ENCODE results near the gene PNRC1.

- no peak for TF ChIP-seq POLR2AphosphoS5 (IDR thresholded peaks at IDR 0.05; ENCODE audit: low read depth, low read length)
- TF ChIP-seq TAF1 (IDR thresholded peaks at IDR 0.05; ENCODE audit: borderline replicate concordance, low read depth, low read length), result no peak
- no peak for TF ChIP-seq CTCF (IDR thresholded peaks at IDR 0.05)
- TF ChIP-seq REST (IDR thresholded peaks at IDR 0.05; ENCODE audit: low read depth, low read length), result no peak
- TF ChIP-seq RCOR1 (IDR thresholded peaks at IDR 0.05; ENCODE audit: low read length), result no peak
- TF ChIP-seq SMC3 (IDR thresholded peaks at IDR 0.05; ENCODE audit: low read depth, low read length), result no peak
- no peak for TF ChIP-seq EZH2phosphoT487 (IDR thresholded peaks at IDR 0.05; ENCODE audit: borderline replicate concordance, low read depth)
- TF ChIP-seq GATA2 (CRISPR knock-in tag; IDR thresholded peaks at IDR 0.05), result no peak
- TF ChIP-seq, protein P1, sequence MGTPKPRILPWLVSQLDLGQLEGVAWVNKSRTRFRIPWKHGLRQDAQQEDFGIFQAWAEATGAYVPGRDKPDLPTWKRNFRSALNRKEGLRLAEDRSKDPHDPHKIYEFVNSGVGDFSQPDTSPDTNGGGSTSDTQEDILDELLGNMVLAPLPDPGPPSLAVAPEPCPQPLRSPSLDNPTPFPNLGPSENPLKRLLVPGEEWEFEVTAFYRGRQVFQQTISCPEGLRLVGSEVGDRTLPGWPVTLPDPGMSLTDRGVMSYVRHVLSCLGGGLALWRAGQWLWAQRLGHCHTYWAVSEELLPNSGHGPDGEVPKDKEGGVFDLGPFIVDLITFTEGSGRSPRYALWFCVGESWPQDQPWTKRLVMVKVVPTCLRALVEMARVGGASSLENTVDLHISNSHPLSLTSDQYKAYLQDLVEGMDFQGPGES (IDR thresholded peaks at IDR 0.05; ENCODE audit: low read depth, low read length), result no peak
- TF ChIP-seq FOXM1 (IDR thresholded peaks at IDR 0.05; ENCODE audit: low read depth), result no peak
- no peak for TF ChIP-seq MXI1 (IDR thresholded peaks at IDR 0.05; ENCODE audit: low read depth, low read length)
- no peak for TF ChIP-seq SIN3A (IDR thresholded peaks at IDR 0.05; ENCODE audit: borderline replicate concordance, low read depth, low read length)
- no peak for TF ChIP-seq RAD21 (IDR thresholded peaks at IDR 0.05; ENCODE audit: low read length)
- TF ChIP-seq EP300 (IDR thresholded peaks at IDR 0.05; ENCODE audit: borderline replicate concordance in 1 of 2, low read depth in 1 of 2, low read length in 1 of 2), result no peak
These were observed 1.9 kb downstream of the PNRC1 start for GRCh38 chr6:89082486-89082891.
